HAP-1 (cell line): ENCODE measurements around the gene XKR7.

ENCODE experiments used
- DNase-seq, 2 experiments: peaks; one replicate each; pipeline ENCODE4 v3.0.0-alpha.2; 2016 to 2020; ENCODE audit warnings: low spot score in 2 of 2
- H3K27me3 ChIP-seq: fragments of 250-450 bp; sonication (Bioruptor Pico); 2 replicates; pipeline ENCODE4 v1.5.1; 2020; ENCODE audit warnings: low read depth, mild to moderate bottlenecking, moderate library complexity
- H3K36me3 ChIP-seq: fragments of 250-450 bp; sonication (Bioruptor Pico); replicated peaks from 2 replicates; pipeline ENCODE4 v1.5.1; 2020; ENCODE audit warnings: mild to moderate bottlenecking
- H3K4me1 ChIP-seq: fragments of 250-450 bp; sonication (Bioruptor Pico); 2 replicates; pipeline ENCODE4 v1.5.1; 2020; ENCODE audit warnings: mild to moderate bottlenecking
- H3K4me3 ChIP-seq: fragments of 250-450 bp; sonication (Bioruptor Pico); 2 replicates; pipeline ENCODE4 v1.5.1; 2020; ENCODE audit warnings: mild to moderate bottlenecking, moderate library complexity
- H3K9me3 ChIP-seq: fragments of 250-450 bp; sonication (Bioruptor Pico); 2 replicates; pipeline ENCODE4 v1.5.1; 2020; ENCODE audit warnings: mild to moderate bottlenecking, moderate library complexity
- in situ Hi-C: fragments of 300-500 bp; cut with MboI; formaldehyde crosslinking; loops from 3 replicates; pipeline ENCODE4 v1.14.3; 2020; ENCODE audit warnings: low sequenced_read_pairs, inconsistent platforms, mixed read lengths

Gene XKR7

GRCh38 chr20:31930779-31931178 lies 37.2 kb upstream of the XKR7 start:
- DNase-seq = no peak
- in situ Hi-C loops = no loop called here
- Histone ChIP-seq H3K27me3 (peaks cover 9% of the 10 kb centered on the region), H3K36me3 (no peaks in the 10 kb centered on the region), H3K4me3 (no peak overlapping the region), H3K4me1 (no peaks in the 10 kb centered on the region), H3K9me3 (no peaks in the 10 kb centered on the region)

- Histone ChIP-seq H3K4me1 (no peaks in the 10 kb centered on the region), H3K4me3 (no peak overlapping the region), H3K9me3 (no peaks in the 10 kb centered on the region), H3K36me3 (no peaks in the 10 kb centered on the region), H3K27me3 (peaks cover 9% of the 10 kb centered on the region)
- DNase-seq = no peak
- in situ Hi-C loops = no loop called here
Measured at GRCh38 chr20:31933698-31934097, 34.3 kb upstream of the XKR7 start.

GRCh38 chr20:31934491-31934890 lies 33.5 kb upstream of the XKR7 start:
- Histone ChIP-seq H3K36me3 (no peaks in the 10 kb centered on the region), H3K4me1 (no peaks in the 10 kb centered on the region), H3K4me3 (no peak overlapping the region), H3K27me3 (peaks cover 7% of the 10 kb centered on the region; the same call in 1 of the 2 replicates), H3K9me3 (no peaks in the 10 kb centered on the region)
- DNase-seq = no peak
- in situ Hi-C loops = no loop called here

- no peaks in the 10 kb centered on the region for H3K36me3 ChIP-seq
- H3K27me3 ChIP-seq = peaks cover 3% of the 10 kb centered on the region; the same call in 1 of the 2 replicates
- DNase-seq = no peak
- no peak overlapping the region for H3K4me3 ChIP-seq
- H3K4me1 ChIP-seq = no peaks in the 10 kb centered on the region
- in situ Hi-C loops = no loop called here
- H3K9me3 ChIP-seq = no peaks in the 10 kb centered on the region
Measured at GRCh38 chr20:31934968-31935764, 32.8 kb upstream of the XKR7 start.

- no peak for DNase-seq
- H3K4me3 ChIP-seq = no peak overlapping the region
- no peaks in the 10 kb centered on the region for H3K27me3 ChIP-seq
- H3K36me3 ChIP-seq = no peaks in the 10 kb centered on the region
- in situ Hi-C loops = no loop called here
- no peaks in the 10 kb centered on the region for H3K9me3 ChIP-seq
- H3K4me1 ChIP-seq = no peaks in the 10 kb centered on the region
Measured at GRCh38 chr20:31936420-31936819, 31.5 kb upstream of the XKR7 start.

GRCh38 chr20:31937820-31938219 lies 30.1 kb upstream of the XKR7 start:
- Histone ChIP-seq H3K36me3 (no peaks in the 10 kb centered on the region), H3K4me1 (no peaks in the 10 kb centered on the region), H3K4me3 (no peak overlapping the region), H3K9me3 (no peaks in the 10 kb centered on the region), H3K27me3 (no peaks in the 10 kb centered on the region)
- in situ Hi-C loops = no loop called here
- no peak for DNase-seq

- Histone ChIP-seq H3K36me3 (peaks cover 4% of the 10 kb centered on the region; the same call in 1 of the 2 replicates), H3K4me3 (no peak overlapping the region), H3K9me3 (no peaks in the 10 kb centered on the region), H3K4me1 (no peaks in the 10 kb centered on the region), H3K27me3 (no peaks in the 10 kb centered on the region)
- DNase-seq = no peak
- in situ Hi-C loops = no loop called here
Measured at GRCh38 chr20:31939661-31940060, 28.3 kb upstream of the XKR7 start.

GRCh38 chr20:31943052-31943471 lies 24.9 kb upstream of the XKR7 start:
- no peak for DNase-seq
- Histone ChIP-seq H3K4me3 (no peak overlapping the region), H3K4me1 (no peaks in the 10 kb centered on the region), H3K27me3 (no peaks in the 10 kb centered on the region), H3K9me3 (no peaks in the 10 kb centered on the region), H3K36me3 (peaks cover 36% of the 10 kb centered on the region)
- in situ Hi-C loops = no loop called here

- H3K4me1 ChIP-seq = no peaks in the 10 kb centered on the region
- in situ Hi-C loops = no loop called here
- peaks cover 58% of the 10 kb centered on the region for H3K36me3 ChIP-seq
- no peak overlapping the region for H3K4me3 ChIP-seq
- H3K9me3 ChIP-seq = no peaks in the 10 kb centered on the region
- no peak for DNase-seq
- H3K27me3 ChIP-seq = no peaks in the 10 kb centered on the region
Measured at GRCh38 chr20:31945319-31945718, 22.6 kb upstream of the XKR7 start.

GRCh38 chr20:31945785-31946184 lies 22.2 kb upstream of the XKR7 start:
- in situ Hi-C loops = no loop called here
- Histone ChIP-seq H3K4me1 (no peaks in the 10 kb centered on the region; the same call in 1 of the 2 replicates), H3K9me3 (no peaks in the 10 kb centered on the region), H3K27me3 (no peaks in the 10 kb centered on the region), H3K4me3 (no peak overlapping the region), H3K36me3 (peaks cover 60% of the 10 kb centered on the region)
- no peak for DNase-seq

- no peaks in the 10 kb centered on the region; the same call in 1 of the 2 replicates for H3K4me1 ChIP-seq
Measured at GRCh38 chr20:31948008-31948407, 19.9 kb upstream of the XKR7 start.

GRCh38 chr20:31949877-31950646 lies 17.9 kb upstream of the XKR7 start:
- H3K4me3 ChIP-seq = no peak overlapping the region
- H3K27me3 ChIP-seq = 0 out of 2 replicates have a peak, but pooled peaks cover 1% of the 10 kb centered on the region
- in situ Hi-C loops = loop anchor here (5.0 to 10.0 kb wide), 2 partner anchors 88 to 125 kb away; no protein-coding TSS in a partner anchor
- peaks cover 57% of the 10 kb centered on the region for H3K36me3 ChIP-seq
- H3K9me3 ChIP-seq = no peaks in the 10 kb centered on the region
- DNase-seq = no peak
- H3K4me1 ChIP-seq = no peaks in the 10 kb centered on the region; the same call in 1 of the 2 replicates

More at GRCh38 chr20:31948008-31948407, 19.9 kb upstream of the XKR7 start:
- in situ Hi-C loops = no loop called here
- DNase-seq = no peak
- Histone ChIP-seq H3K9me3 (no peaks in the 10 kb centered on the region), H3K36me3 (peaks cover 63% of the 10 kb centered on the region), H3K27me3 (no peaks in the 10 kb centered on the region), H3K4me3 (no peak overlapping the region)

- H3K36me3 ChIP-seq = peaks cover 46% of the 10 kb centered on the region
- H3K9me3 ChIP-seq = no peaks in the 10 kb centered on the region
- H3K4me1 ChIP-seq = no peaks in the 10 kb centered on the region; the same call in 1 of the 2 replicates
- H3K27me3 ChIP-seq = peaks cover 9% of the 10 kb centered on the region
- peak overlapping the region; percentile 89 for H3K4me3 ChIP-seq
- no peak for DNase-seq
- in situ Hi-C loops = loop anchor here (5.0 to 10.0 kb wide), 2 partner anchors 89 to 126 kb away; no protein-coding TSS in a partner anchor
Measured at GRCh38 chr20:31951203-31951529, 16.8 kb upstream of the XKR7 start.
